NOMO-1 treated with dmso at 0.1 percent for 144 hours (cell line): ENCODE results near the gene DAAM1.

ENCODE experiments used
- DNase-seq: peaks from one replicate; lab custom pipeline; 2025; ENCODE audit not compliant: unreplicated experiment; lab: John Stamatoyannopoulos, UW

Gene DAAM1

GRCh38 chr14:59281609-59282377 is 93.3 kb downstream of the DAAM1 start:
- DNase-seq: no peak

- DNase-seq: no peak
These were observed 93.9 kb downstream of the DAAM1 start for GRCh38 chr14:59282378-59282765.

- DNase-seq: no peak
These were observed 94.9 kb downstream of the DAAM1 start for GRCh38 chr14:59283361-59283760.

- DNase-seq: no peak
These were observed 95.6 kb downstream of the DAAM1 start for GRCh38 chr14:59284059-59284458.

GRCh38 chr14:59292028-59292427 is 103.6 kb downstream of the DAAM1 start:
- DNase-seq: no peak

- no peak for DNase-seq
These were observed 104.6 kb downstream of the DAAM1 start for GRCh38 chr14:59292921-59293534.

GRCh38 chr14:59293935-59294661 is 105.6 kb downstream of the DAAM1 start:
- DNase-seq: no peak

- no peak for DNase-seq
These were observed 106.2 kb downstream of the DAAM1 start for GRCh38 chr14:59294662-59294992.

GRCh38 chr14:59295951-59296350 is 107.5 kb downstream of the DAAM1 start:
- DNase-seq: no peak

- no peak for DNase-seq
These were observed 108.0 kb downstream of the DAAM1 start for GRCh38 chr14:59296508-59296907.

GRCh38 chr14:59297071-59297776 is 108.8 kb downstream of the DAAM1 start:
- DNase-seq: no peak

- DNase-seq: no peak
These were observed 111.3 kb downstream of the DAAM1 start for GRCh38 chr14:59299731-59300130.

GRCh38 chr14:59301354-59301753 is 112.9 kb downstream of the DAAM1 start:
- DNase-seq: peak; percentile 34

- DNase-seq: no peak
These were observed 113.8 kb downstream of the DAAM1 start for GRCh38 chr14:59302313-59302712.

GRCh38 chr14:59303216-59303615 is 114.7 kb downstream of the DAAM1 start:
- DNase-seq: no peak

- DNase-seq: no peak
These were observed 116.8 kb downstream of the DAAM1 start for GRCh38 chr14:59305231-59305630.

GRCh38 chr14:59305836-59306555 is 117.5 kb downstream of the DAAM1 start:
- DNase-seq: no peak

GRCh38 chr14:59306775-59307174 is 118.3 kb downstream of the DAAM1 start:
- peak; percentile 37 for DNase-seq

GRCh38 chr14:59308086-59308485 is 119.6 kb downstream of the DAAM1 start:
- no peak for DNase-seq

GRCh38 chr14:59308673-59309072 is 120.2 kb downstream of the DAAM1 start:
- no peak for DNase-seq
